ENCODE data around the gene P2RX6. TPM values are rescaled to one million over a fixed set of nuclear protein-coding genes. Genes with fewer than 3 reads are reported as not detected.
"Not testable (repeated sequence)": the region's sequence is repeated elsewhere in the genome, so short reads cannot be mapped to it uniquely, and the experiment has no call there.

P2RX6 gene
- total RNA-seq, 2 experiments from 2014 or later = 0.22 to 0.25 TPM

- intact Hi-C loops (cut with micrococcal nuclease) = no loop called here
- Mint-ChIP-seq H3K27me3 (no peaks in the 10 kb centered on the region), H3K4me3 (no peak overlapping the region), H3K9me3 (no peaks in the 10 kb centered on the region), H3K36me3 (ENCODE audit: low read depth) (no peaks in the 10 kb centered on the region), H3K4me1 (ENCODE audit: low read depth) (peaks cover 5% of the 10 kb centered on the region), H3K27ac (no peak overlapping the region)
- DNase-seq (no peak), ATAC-seq (no peak)
- POLR2A ChIA-PET = no interaction called here
- CTCF ChIA-PET = no interaction called here
- TF ChIP-seq CTCF (IDR thresholded peaks at IDR 0.05) = no peak
Measured at GRCh38 chr22:21070690-21071615, 56.0 kb downstream of the P2RX6 start.

GRCh38 chr22:21071796-21072195 is 56.8 kb downstream of the P2RX6 start:
- H3K36me3 Mint-ChIP-seq (ENCODE audit: low read depth); intact Hi-C loops (cut with micrococcal nuclease): not testable (repeated sequence)
- CTCF ChIA-PET = interaction anchor here (1.1 kb wide), 1 partner anchor 31 kb away, joined by 6 read pairs; no protein-coding TSS in a partner anchor

GRCh38 chr22:21073023-21073422 is 58.1 kb downstream of the P2RX6 start:
- no peak overlapping the region for H3K4me3 Mint-ChIP-seq
- H3K9me3 Mint-ChIP-seq = no peaks in the 10 kb centered on the region
- DNase-seq (no peak), ATAC-seq (no peak)
- POLR2A ChIA-PET = no interaction called here
- no peak overlapping the region for H3K27ac Mint-ChIP-seq
- H3K27me3 Mint-ChIP-seq = no peaks in the 10 kb centered on the region
- CTCF ChIA-PET = interaction anchor here (1.1 kb wide), 1 partner anchor 29 kb away, joined by 6 read pairs; no protein-coding TSS in a partner anchor
- no peak for TF ChIP-seq CTCF (IDR thresholded peaks at IDR 0.05)
- intact Hi-C loops (cut with micrococcal nuclease) = no loop called here
- H3K4me1 Mint-ChIP-seq (ENCODE audit: low read depth) = peaks cover 4% of the 10 kb centered on the region
- H3K36me3 Mint-ChIP-seq (ENCODE audit: low read depth) = no peaks in the 10 kb centered on the region

More at GRCh38 chr22:21071796-21072195, 56.8 kb downstream of the P2RX6 start:
- H3K4me1 Mint-ChIP-seq (ENCODE audit: low read depth); POLR2A ChIA-PET; H3K4me3 Mint-ChIP-seq; DNase-seq; H3K9me3 Mint-ChIP-seq; ATAC-seq; H3K27me3 Mint-ChIP-seq; H3K27ac Mint-ChIP-seq: not testable (repeated sequence)

GRCh38 chr22:21073482-21073881 is 58.5 kb downstream of the P2RX6 start:
- DNase-seq (no peak), ATAC-seq (no peak)
- no peak overlapping the region for H3K4me3 Mint-ChIP-seq
- ChIA-PET CTCF (no interaction called here), POLR2A (interaction anchor here (0.5 kb wide), 1 partner anchor 8 kb away, joined by 3 read pairs; no protein-coding TSS in a partner anchor)
- intact Hi-C loops (cut with micrococcal nuclease) = no loop called here
- H3K27ac Mint-ChIP-seq = no peak overlapping the region
- H3K9me3 Mint-ChIP-seq = no peaks in the 10 kb centered on the region
- no peaks in the 10 kb centered on the region for H3K4me1 Mint-ChIP-seq (ENCODE audit: low read depth)
- TF ChIP-seq CTCF (IDR thresholded peaks at IDR 0.05) = no peak
- H3K36me3 Mint-ChIP-seq (ENCODE audit: low read depth) = no peaks in the 10 kb centered on the region
- no peaks in the 10 kb centered on the region for H3K27me3 Mint-ChIP-seq

GRCh38 chr22:21074102-21074715 is 59.2 kb downstream of the P2RX6 start:
- CTCF ChIA-PET = no interaction called here

More at GRCh38 chr22:21074102-21074715, 59.2 kb downstream of the P2RX6 start:
- no peaks in the 10 kb centered on the region for H3K9me3 Mint-ChIP-seq
- DNase-seq = no peak
- H3K27ac Mint-ChIP-seq = no peak overlapping the region
- H3K36me3 Mint-ChIP-seq (ENCODE audit: low read depth) = no peaks in the 10 kb centered on the region
- TF ChIP-seq CTCF (IDR thresholded peaks at IDR 0.05) = no peak
- no peaks in the 10 kb centered on the region for H3K4me1 Mint-ChIP-seq (ENCODE audit: low read depth)
- H3K4me3 Mint-ChIP-seq = no peak overlapping the region
- no peaks in the 10 kb centered on the region for H3K27me3 Mint-ChIP-seq
- POLR2A ChIA-PET = interaction anchor here (0.5 kb wide), 1 partner anchor 7 kb away, joined by 3 read pairs; no protein-coding TSS in a partner anchor
- ATAC-seq = no peak
- intact Hi-C loops (cut with micrococcal nuclease) = no loop called here

All from activated CD8-positive, alpha-beta T cell treated with anti-CD3 and anti-CD28 coated beads for 36 hours (primary cell).